ENCODE measurements around the gene MACROH2A1.

The MACROH2A1 gene

DNA sequence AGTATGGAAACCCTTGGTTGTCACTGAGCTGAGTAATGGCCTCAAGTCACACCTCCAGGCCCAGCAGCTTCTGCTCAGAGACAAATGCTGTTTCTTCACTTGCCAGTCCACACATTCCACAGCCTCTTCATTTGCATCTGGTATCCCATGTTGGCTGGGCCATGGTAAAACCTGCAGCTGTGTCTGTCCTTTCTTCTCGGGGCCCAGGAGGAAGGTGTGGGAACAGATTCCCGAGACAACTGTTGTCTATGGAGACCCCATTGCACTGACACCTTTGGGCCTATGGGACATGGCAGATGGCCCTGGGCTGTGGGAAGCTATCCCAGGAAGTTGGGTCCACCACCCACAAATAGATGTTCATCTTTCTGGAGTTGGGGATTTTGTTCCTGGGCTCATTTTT lies 85.1 kb downstream of the MACROH2A1 start:
- no peak for DNase-seq (ENCODE audit: low spot score)

GRCh38 chr5:135313405-135313804 lies 85.6 kb downstream of the MACROH2A1 start:
- DNase-seq (ENCODE audit: low spot score) = no peak

DNA sequence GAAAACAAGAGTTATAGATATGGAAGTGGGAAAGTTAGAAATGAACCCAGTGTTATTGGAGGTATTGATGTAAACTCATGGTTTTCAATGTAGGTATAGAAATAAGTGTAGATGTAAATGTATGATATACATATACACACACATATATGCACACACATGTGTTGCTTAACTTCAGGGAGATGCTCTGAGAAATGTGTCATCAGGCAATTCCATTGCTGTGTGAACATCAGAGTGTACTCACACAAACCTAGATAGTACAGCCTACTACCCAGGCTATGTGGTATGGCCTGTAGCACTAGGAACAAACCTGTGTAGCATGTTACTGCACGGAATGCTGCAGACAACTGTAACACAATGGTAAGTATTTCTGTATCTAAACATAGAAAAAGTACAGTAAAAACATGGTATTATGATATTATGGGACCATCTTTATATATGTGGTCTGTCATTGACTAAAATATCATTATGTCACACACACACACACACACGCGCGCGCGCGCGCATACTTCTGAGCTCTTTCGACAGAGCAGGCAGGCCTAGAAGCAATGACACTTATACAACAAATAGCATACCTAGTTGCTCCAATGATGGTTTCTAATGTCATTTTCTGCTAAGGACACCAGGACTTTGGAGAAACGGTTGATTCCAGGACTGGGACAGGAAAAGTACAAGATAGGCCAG lies 86.6 kb downstream of the MACROH2A1 start:
- DNase-seq (ENCODE audit: low spot score) = no peak

DNA sequence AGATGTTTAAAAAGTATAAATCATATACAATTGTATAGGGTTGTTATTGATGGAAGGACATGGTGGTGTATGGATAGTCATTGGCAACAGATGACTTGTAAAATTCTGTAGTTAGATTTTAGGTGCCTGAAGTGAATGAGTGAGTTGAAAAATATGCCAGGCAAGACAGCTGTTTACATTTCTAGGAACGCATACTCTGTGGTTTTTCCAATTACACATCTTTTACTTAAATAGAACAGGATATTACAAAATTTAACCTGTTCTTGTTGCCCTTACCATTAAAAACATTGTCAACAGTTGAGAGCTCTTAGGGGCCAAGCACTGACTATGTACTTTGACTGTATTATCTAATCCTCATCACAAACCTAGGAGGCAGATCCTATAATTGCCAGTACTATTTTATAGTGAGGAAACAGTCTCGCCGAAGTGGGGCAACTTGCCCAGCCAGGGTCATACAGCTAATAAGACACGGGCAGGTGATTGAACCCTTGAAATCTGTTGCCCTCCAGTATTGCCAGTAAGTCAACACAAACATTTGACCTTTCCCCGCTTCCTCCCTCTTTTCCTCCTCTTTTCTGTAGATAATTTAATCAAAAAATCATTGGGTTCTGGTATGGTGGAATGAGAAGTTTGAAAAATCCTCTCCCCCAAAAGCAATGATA lies 88.6 kb downstream of the MACROH2A1 start:
- DNase-seq (ENCODE audit: low spot score) = no peak

GRCh38 chr5:135309391-135310327 lies 89.4 kb downstream of the MACROH2A1 start:
- DNase-seq (ENCODE audit: low spot score) = no peak

GRCh38 chr5:135308752-135309151 lies 90.3 kb downstream of the MACROH2A1 start:
- no peak for DNase-seq (ENCODE audit: low spot score)

DNA sequence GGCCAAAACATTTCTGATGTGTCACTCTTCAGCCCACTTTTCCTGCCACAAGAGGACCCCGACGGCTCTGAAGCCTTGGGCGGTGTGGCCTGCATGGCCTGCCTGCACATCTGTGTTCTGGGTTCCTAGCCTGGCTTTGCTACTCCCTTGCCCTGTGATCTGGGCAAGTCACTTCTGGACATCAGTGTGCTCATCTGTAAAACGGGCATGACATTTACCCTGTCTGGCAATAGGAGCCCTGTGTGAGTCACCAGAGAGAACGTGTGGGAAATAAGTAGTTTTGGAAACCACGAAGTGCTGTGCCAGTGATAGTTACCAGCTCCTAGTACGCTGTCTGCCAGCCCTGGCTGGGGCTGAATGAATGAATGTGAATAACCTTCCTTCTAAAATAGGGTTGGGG lies 90.8 kb downstream of the MACROH2A1 start:
- DNase-seq (ENCODE audit: low spot score) = no peak

- DNase-seq (ENCODE audit: low spot score) = no peak
Measured at GRCh38 chr5:135307143-135307903, 91.7 kb downstream of the MACROH2A1 start.

GRCh38 chr5:135306557-135306956 lies 92.5 kb downstream of the MACROH2A1 start:
- no peak for DNase-seq (ENCODE audit: low spot score)

- DNase-seq (ENCODE audit: low spot score) = no peak
Measured at GRCh38 chr5:135304352-135305221, 94.4 kb downstream of the MACROH2A1 start.

GRCh38 chr5:135303582-135304173 lies 95.4 kb downstream of the MACROH2A1 start:
- DNase-seq (ENCODE audit: low spot score) = no peak

DNA sequence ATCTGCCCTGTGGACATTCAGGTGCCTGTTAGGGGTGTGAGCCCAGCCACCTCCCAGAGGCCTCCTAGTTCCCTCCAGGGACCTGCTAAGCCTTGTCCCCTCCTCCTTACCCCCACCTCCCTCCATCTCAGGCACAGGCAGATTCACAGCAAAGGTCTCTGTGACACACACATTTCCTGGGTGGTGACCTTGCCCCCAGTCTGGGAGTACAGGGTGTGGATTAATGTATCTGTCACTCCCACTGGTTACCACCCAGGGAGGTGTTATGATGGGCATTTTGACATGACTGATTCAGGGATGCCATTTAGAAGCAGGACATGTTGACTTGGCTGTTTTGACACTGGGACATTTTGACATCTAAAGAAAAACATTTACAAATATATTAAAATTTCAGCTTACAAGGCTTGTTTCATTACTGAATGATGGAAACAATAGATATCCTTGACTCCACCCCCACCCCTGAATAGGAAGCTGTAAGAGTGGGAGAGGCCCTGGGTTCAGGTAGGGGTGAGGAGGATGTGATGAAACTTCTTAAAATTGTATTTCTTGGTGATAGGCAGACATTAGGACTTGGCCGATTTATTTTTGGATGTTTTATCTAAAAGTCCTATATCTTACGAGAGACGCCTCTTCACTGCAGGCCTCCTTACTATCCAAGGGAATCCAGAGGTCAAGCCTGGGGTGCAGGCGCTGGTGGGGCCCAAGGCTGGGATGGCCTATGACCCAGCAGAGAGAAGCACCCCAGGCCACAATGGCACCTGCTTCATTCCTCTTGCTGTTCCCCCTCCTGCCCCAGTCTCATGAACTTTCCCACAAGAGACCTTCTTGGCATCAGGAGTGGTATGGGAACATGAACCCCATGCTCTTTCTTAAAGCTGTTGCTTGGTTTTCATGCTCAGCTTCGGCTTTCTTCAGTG lies 101.9 kb downstream of the MACROH2A1 start:
- DNase-seq (ENCODE audit: low spot score) = no peak

DNA sequence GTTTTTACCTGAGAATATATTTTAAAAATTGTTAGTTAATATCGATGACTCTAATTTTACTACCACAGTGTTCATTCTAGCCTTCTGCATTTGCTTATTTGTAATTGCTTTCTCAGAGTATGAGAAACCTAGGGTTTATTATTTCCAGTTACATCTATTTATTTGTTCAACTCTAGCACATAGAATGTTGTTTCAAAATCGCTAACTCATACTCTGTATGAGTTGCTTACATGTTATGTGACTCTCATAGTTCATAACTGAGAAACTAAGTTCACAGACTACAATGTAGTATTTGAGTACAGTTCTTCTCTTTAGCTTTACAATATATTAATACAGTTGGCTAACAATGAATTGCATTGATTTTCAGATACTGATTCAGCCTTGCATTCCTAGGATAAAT lies 103.2 kb downstream of the MACROH2A1 start:
- DNase-seq (ENCODE audit: low spot score) = no peak

- no peak for DNase-seq (ENCODE audit: low spot score)
Measured at GRCh38 chr5:135294793-135295192, 104.2 kb downstream of the MACROH2A1 start.

DNA sequence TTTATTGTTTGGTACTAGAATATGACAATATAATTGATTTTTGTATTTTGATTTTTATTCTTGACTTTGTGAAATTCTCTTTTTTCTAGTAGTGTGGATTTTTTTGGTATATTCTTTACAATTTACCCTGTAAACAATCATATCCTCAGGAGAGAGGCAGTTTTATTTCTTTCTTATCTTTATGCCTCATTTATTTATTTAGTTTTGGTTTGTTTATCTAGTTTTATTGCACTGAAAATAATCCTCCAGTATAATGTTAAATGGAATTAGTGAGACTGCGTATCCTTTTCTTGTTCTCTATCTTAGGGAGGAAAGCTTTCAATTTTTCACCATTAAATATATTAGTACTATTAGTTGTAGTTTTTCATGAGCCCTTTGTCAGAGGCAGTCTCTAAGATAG lies 109.4 kb downstream of the MACROH2A1 start:
- DNase-seq (ENCODE audit: low spot score) = no peak

DNA sequence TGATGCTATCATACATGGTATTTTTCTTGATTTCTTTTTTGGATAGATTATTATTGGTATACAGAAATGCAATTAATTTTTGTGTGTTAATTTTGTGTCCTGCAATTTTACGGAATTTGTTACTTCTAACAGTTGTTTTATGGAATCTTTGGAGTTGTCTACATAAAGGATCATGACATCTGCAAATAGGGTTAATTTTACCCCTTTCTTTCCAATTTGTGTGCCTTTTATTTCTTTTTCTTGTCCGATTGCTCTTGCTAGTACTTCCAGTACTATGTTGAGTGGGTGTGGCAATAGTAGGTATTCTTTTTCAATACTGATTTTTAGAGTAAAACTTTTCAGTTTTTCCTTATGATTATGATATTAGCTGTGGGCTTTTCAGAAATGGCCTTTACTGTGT lies 111.5 kb downstream of the MACROH2A1 start:
- DNase-seq (ENCODE audit: low spot score) = no peak

All from CD4-positive, alpha-beta T cell treated with Interleukin-15 for 4 hours (primary cell).